PFSK-1 (cell line): ENCODE results near the gene GREB1.

Source experiments
- FOXP2 ChIP-seq: optimal IDR thresholded peaks from 2 replicates; pipeline ENCODE3; 2011; ENCODE audit warnings: borderline replicate concordance, control low read depth, inconsistent platforms; ENCODE audit not compliant: insufficient read depth; ENCODE audit errors: extremely low read length, extremely low read depth
- POLR2AphosphoS5 ChIP-seq: IDR thresholded peaks from 2 replicates; pipeline ENCODE4 v1.6.1; 2012; ENCODE audit warnings: low read depth, mild to moderate bottlenecking, control low read depth, low read length, moderate library complexity
- SIN3A ChIP-seq: IDR thresholded peaks from 2 replicates; pipeline ENCODE4 v1.6.1; 2012; ENCODE audit warnings: mild to moderate bottlenecking, low read length, moderate library complexity, borderline replicate concordance; ENCODE audit not compliant: insufficient read depth
- TAF1 ChIP-seq: IDR thresholded peaks from 2 replicates; pipeline ENCODE4 v1.6.1; 2012; ENCODE audit warnings: low read length, control low read depth, borderline replicate concordance; ENCODE audit not compliant: insufficient read depth
- TF ChIP-seq, protein P1 (sequence below), 2 experiments: IDR thresholded peaks; 2 replicates each; pipeline versions ENCODE4 v1.6.1 to v1.8.0; 2011 to 2012; ENCODE audit warnings: low read depth in 2 of 2, low read length in 2 of 2, control low read depth in 1 of 2, inconsistent platforms in 1 of 2, mild to moderate bottlenecking in 1 of 2, moderate library complexity in 1 of 2; ENCODE audit not compliant: insufficient read depth in 1 of 2

The GREB1 gene

GRCh38 chr2:11598228-11598731 is 64.4 kb downstream of the GREB1 start:
- no peak for TF ChIP-seq SIN3A
- TF ChIP-seq TAF1 = no peak
- TF ChIP-seq FOXP2 = no peak
- TF ChIP-seq, protein P1, sequence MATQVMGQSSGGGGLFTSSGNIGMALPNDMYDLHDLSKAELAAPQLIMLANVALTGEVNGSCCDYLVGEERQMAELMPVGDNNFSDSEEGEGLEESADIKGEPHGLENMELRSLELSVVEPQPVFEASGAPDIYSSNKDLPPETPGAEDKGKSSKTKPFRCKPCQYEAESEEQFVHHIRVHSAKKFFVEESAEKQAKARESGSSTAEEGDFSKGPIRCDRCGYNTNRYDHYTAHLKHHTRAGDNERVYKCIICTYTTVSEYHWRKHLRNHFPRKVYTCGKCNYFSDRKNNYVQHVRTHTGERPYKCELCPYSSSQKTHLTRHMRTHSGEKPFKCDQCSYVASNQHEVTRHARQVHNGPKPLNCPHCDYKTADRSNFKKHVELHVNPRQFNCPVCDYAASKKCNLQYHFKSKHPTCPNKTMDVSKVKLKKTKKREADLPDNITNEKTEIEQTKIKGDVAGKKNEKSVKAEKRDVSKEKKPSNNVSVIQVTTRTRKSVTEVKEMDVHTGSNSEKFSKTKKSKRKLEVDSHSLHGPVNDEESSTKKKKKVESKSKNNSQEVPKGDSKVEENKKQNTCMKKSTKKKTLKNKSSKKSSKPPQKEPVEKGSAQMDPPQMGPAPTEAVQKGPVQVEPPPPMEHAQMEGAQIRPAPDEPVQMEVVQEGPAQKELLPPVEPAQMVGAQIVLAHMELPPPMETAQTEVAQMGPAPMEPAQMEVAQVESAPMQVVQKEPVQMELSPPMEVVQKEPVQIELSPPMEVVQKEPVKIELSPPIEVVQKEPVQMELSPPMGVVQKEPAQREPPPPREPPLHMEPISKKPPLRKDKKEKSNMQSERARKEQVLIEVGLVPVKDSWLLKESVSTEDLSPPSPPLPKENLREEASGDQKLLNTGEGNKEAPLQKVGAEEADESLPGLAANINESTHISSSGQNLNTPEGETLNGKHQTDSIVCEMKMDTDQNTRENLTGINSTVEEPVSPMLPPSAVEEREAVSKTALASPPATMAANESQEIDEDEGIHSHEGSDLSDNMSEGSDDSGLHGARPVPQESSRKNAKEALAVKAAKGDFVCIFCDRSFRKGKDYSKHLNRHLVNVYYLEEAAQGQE (IDR thresholded peaks at IDR 0.05; ENCODE audit: insufficient read depth in 1 of 2, low read depth in 2 of 2, low read length in 2 of 2) = no peak
- no peak for TF ChIP-seq POLR2AphosphoS5

DNA sequence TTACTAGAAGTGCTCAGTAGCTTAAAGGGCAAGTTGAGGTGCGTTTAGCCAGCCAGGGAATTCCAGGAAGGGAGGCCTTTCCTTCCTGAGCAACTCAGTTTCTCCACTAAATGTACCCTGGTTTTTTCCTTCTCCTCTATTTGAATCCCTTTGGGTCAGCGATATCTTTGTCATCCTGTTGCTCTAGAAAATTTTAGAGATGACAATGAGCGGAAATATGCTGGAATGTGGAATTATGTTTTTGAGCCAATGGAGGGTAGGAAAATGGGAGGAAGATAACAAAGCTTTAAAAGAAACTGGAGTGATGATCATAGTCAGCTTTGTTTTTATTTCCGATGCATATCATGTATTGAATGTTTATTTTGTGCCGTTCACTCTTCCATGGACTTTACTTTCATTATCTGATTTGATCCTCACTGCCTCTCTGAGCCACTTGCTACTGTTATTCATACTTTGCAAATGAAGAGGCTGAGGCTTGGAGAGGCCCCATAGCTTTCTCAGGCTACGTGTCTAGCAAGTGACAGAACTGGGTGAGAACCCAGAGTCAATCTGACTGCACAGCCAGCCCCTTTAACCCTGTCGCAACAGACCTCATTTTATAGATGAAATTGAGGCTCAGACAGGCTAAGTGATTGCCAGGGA is 68.8 kb downstream of the GREB1 start:
- TF ChIP-seq FOXP2 (no peak), SIN3A (no peak), TAF1 (no peak), POLR2AphosphoS5 (no peak)
- TF ChIP-seq, protein P1 (IDR thresholded peaks at IDR 0.05; ENCODE audit: insufficient read depth in 1 of 2, low read depth in 2 of 2, low read length in 2 of 2) = no peak

DNA sequence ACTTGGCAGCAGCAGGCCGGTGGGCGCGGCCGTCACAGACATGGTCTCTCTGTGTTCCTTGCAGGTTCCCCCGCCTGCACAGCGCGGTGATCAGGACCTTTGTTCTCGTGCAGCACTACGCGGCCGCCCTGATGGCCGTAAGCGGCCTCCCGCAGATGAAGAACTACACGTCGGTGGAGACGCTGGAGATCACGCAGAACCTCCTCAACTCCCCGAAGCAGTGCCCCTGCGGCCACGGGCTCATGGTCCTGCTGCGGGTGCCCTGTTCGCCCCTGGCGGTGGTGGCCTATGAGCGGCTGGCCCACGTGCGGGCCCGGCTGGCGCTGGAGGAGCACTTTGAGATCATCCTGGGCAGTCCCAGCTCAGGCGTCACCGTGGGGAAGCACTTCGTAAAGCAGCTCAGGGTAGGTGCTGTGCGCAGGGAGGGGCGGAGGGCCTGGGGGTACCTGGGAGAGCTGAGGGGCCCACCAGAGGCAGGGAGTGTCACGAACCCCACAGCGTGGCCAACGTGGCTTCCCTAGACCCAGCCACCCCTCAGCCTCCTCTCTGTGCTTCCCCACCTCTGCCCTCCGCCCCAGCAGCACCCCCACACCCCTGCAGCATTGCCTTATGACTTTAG is 76.9 kb downstream of the GREB1 start:
- no peak for TF ChIP-seq SIN3A
- TF ChIP-seq, protein P1 (IDR thresholded peaks at IDR 0.05; ENCODE audit: insufficient read depth in 1 of 2, low read depth in 2 of 2, low read length in 2 of 2) = no peak
- no peak for TF ChIP-seq POLR2AphosphoS5
- no peak for TF ChIP-seq FOXP2
- TF ChIP-seq TAF1 = no peak

DNA sequence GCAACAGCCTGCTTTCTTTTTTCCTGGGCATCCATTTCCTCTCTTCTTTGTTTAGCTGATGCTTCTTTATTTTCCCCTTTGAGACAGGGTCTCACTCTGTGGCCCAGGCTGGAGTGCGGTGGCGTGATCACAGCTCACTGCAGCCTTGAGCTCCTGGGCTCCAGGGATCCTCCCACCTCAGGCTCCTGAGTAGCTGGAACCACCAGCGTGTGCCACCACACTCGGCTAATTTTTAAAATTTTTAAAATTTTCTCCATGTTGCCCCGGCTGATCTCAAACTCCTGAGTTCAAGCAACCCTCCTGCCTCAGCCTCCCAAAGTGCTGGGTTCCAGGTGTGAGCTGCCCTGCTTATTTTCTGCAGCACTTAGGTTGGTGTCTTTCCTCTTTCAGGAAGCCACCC is 77.4 kb downstream of the GREB1 start:
- TF ChIP-seq SIN3A = no peak
- TF ChIP-seq FOXP2 = no peak
- no peak for TF ChIP-seq TAF1
- TF ChIP-seq POLR2AphosphoS5 = no peak
- TF ChIP-seq, protein P1 (IDR thresholded peaks at IDR 0.05; ENCODE audit: insufficient read depth in 1 of 2, low read depth in 2 of 2, low read length in 2 of 2) = no peak
